HepG2 (cell line): ENCODE results near the gene GEMIN4. TPM values are rescaled to one million over a fixed set of nuclear protein-coding genes. Genes with fewer than 3 reads are reported as not detected.
A peak's percentile ranks its signal among the peaks of the same experiment; 100 is the strongest.

Experiments used
- ATAC-seq: fragments of 200-7000 bp; cut with Tn5 transposase; 3 replicates; pipeline ENCODE4 v1.9.1; 2020; ENCODE audit warnings: mild to moderate bottlenecking, moderate library complexity
- BruUV-seq: library from RNA; stranded (reverse); fragments of 400-500 nt; replicated peaks from 2 replicates; lab custom pipeline; 2021; lab: Mats Ljungman, UMichigan
- CTCF ChIA-PET: fragments of 300-600 bp; formaldehyde crosslinking; extraction: SDS; loops from one replicate; lab custom pipeline; 2021; ENCODE audit warnings: low total read pairs, inconsistent platforms, low intra/inter-chr PET ratio; lab: Yijun Ruan, JAX
- POLR2A ChIA-PET: fragments of 350-600 bp; sonication (Branson Sonifier 250); formaldehyde crosslinking; loops from one replicate; lab custom pipeline; 2020; ENCODE audit warnings: antibody characterized with exemption, inconsistent platforms; lab: Yijun Ruan, JAX
- DNase-seq: peaks from one replicate; pipeline ENCODE4 v3.0.0-alpha.2; 2015; ENCODE audit warnings: low spot score
- FAIRE-seq: peaks from 3 replicates; lab custom pipeline; 2011; peaks lifted over from hg19 to GRCh38; lab: Jason Lieb, UNC
- H2AFZ ChIP-seq: one replicate; pipeline ENCODE4 v1.6.1; 2011; ENCODE audit warnings: low read length, inconsistent platforms
- H3K27ac ChIP-seq: fragments of 300-600 bp; 3 replicates; pipeline ENCODE4 v1.8.0; 2011; ENCODE audit warnings: mixed run types, mild to moderate bottlenecking, mixed read lengths, low read length, inconsistent platforms; ENCODE audit not compliant: insufficient read depth; ENCODE audit errors: extremely low read length
- H3K27me3 ChIP-seq, 2 experiments: fragments of 200-600 bp in 1 of 2; 2 replicates in 1 of 2; 3 replicates in 1 of 2; pipeline versions ENCODE4 v1.6.0 to v1.8.0; 2011; ENCODE audit warnings: low read length in 2 of 2, mild to moderate bottlenecking in 2 of 2, moderate library complexity in 2 of 2, inconsistent platforms in 1 of 2; ENCODE audit not compliant: insufficient read depth in 2 of 2, control insufficient read depth in 1 of 2
- H3K36me3 ChIP-seq, 2 experiments: fragments of 200-600 bp in 1 of 2; replicated peaks in 1 of 2; 2 replicates in 1 of 2; 3 replicates in 1 of 2; pipeline versions ENCODE4 v1.5.1 to v1.8.0; 2011; ENCODE audit warnings: low read length in 2 of 2, inconsistent platforms in 1 of 2; ENCODE audit not compliant: insufficient read depth in 2 of 2, control insufficient read depth in 1 of 2
- H3K4me1 ChIP-seq: 2 replicates; pipeline ENCODE4 v1.5.1; 2012; ENCODE audit warnings: low read length, inconsistent platforms; ENCODE audit not compliant: insufficient read depth
- H3K4me2 ChIP-seq: 2 replicates; pipeline ENCODE4 v1.6.0; 2011; ENCODE audit warnings: low read depth, low read length, inconsistent platforms
- H3K4me3 ChIP-seq, 3 experiments: fragments of 200-600 bp in 1 of 3; sonication (generic), shearing (Covaris generic) in 1 of 3; replicated peaks in 1 of 3; 2 replicates each; pipeline ENCODE4 v1.5.1; 2011 to 2016; ENCODE audit warnings: low read length in 3 of 3, inconsistent platforms in 2 of 3, low read depth in 2 of 3, mild to moderate bottlenecking in 2 of 3, control low read depth in 1 of 3, mixed read lengths in 1 of 3; ENCODE audit not compliant: insufficient read depth in 1 of 3
- H3K79me2 ChIP-seq: one replicate; pipeline ENCODE4 v1.6.1; 2011; ENCODE audit warnings: low read length, inconsistent platforms; ENCODE audit not compliant: insufficient read depth
- H3K9ac ChIP-seq: 2 replicates; pipeline ENCODE4 v1.6.0; 2011; ENCODE audit warnings: mild to moderate bottlenecking, low read depth, low read length, inconsistent platforms; ENCODE audit not compliant: insufficient read depth
- H3K9me3 ChIP-seq: 2 replicates; pipeline ENCODE4 v1.5.1; 2012; ENCODE audit warnings: mild to moderate bottlenecking, low read length
- H4K20me1 ChIP-seq: 2 replicates; pipeline ENCODE4 v1.6.0; 2011; ENCODE audit warnings: inconsistent platforms, mild to moderate bottlenecking, low read length, moderate library complexity; ENCODE audit not compliant: insufficient read depth
- EP300 ChIP-seq, 3 experiments: sonication (generic) in 1 of 3; formaldehyde crosslinking in 1 of 3; IDR thresholded peaks; 2 replicates each; pipeline versions ENCODE4 v1.5.1 to v1.6.1; 2011 to 2020; ENCODE audit warnings: low read depth in 2 of 3, low read length in 2 of 3, borderline replicate concordance in 1 of 3, improper control_type of control experiment in 1 of 3, mild to moderate bottlenecking in 1 of 3, missing genetic modification reagents in 1 of 3, moderate library complexity in 1 of 3
- HDAC1 ChIP-seq: sonication (generic); formaldehyde crosslinking; IDR thresholded peaks from 2 replicates; pipeline ENCODE4 v1.5.1; 2020; ENCODE audit warnings: mild to moderate bottlenecking, missing genetic modification reagents
- ISX ChIP-seq: sonication (generic); formaldehyde crosslinking; conservative IDR thresholded peaks from 2 replicates; pipeline ENCODE4 v1.5.0; 2020; ENCODE audit warnings: missing genetic modification reagents
- PREB ChIP-seq: sonication (generic); formaldehyde crosslinking; IDR thresholded peaks from 2 replicates; pipeline ENCODE4 v1.4.0; 2020; ENCODE audit warnings: missing genetic modification reagents
- RARG ChIP-seq: sonication (generic); formaldehyde crosslinking; IDR thresholded peaks from 2 replicates; pipeline ENCODE4 v1.4.0; 2020; ENCODE audit warnings: low read depth, mild to moderate bottlenecking, missing genetic modification reagents
- SRY ChIP-seq: sonication (generic); formaldehyde crosslinking; IDR thresholded peaks from 2 replicates; pipeline ENCODE4 v1.8.0; 2022; ENCODE audit warnings: mild to moderate bottlenecking, missing genetic modification reagents
- TAF15 ChIP-seq: fragments of 200-400 bp; formaldehyde crosslinking; IDR thresholded peaks from one replicate; pipeline ENCODE4 v1.6.1; 2018; ENCODE audit warnings: mild to moderate bottlenecking, low read depth, low read length; ENCODE audit not compliant: poor library complexity, severe bottlenecking
- ZFYVE20 ChIP-seq: sonication (generic); formaldehyde crosslinking; IDR thresholded peaks from 2 replicates; pipeline ENCODE4 v1.8.0; 2023; ENCODE audit warnings: low read depth, mild to moderate bottlenecking, moderate library complexity, missing genetic modification reagents, borderline replicate concordance
- ZNF570 ChIP-seq: sonication (generic); formaldehyde crosslinking; IDR thresholded peaks from 2 replicates; pipeline ENCODE4 v1.4.0; 2020; ENCODE audit warnings: mild to moderate bottlenecking, missing genetic modification reagents, borderline replicate concordance
- ZSCAN31 ChIP-seq: sonication (generic); formaldehyde crosslinking; IDR thresholded peaks from 2 replicates; pipeline ENCODE4 v1.5.0; 2020; ENCODE audit warnings: low read depth, mild to moderate bottlenecking, missing genetic modification reagents
- WGBS: methylation state at CpG from one replicate; pipeline ENCODE4 v1.1.6; 2017; ENCODE audit warnings: low lambda C conversion rate; 5-methylcytosine and 5-hydroxymethylcytosine counted together
- in situ Hi-C: cut with HindIII; loops from 2 replicates; pipeline ENCODE4 v1.10.0; 2017; ENCODE audit warnings: low pct_unique_long_range_greater_than_20kb; ENCODE audit not compliant: extremely low pct_ligation_motif_present
- intact Hi-C: fragments of 100-400 bp; cut with micrococcal nuclease; formaldehyde crosslinking; loops from one replicate; pipeline ENCODE4 v1.10.0; 2022; ENCODE audit not compliant: unreplicated experiment
- polyA plus RNA-seq, 8 experiments: library from polyadenylated mRNA; depleted of rRNA in 3 of 8; stranded (reverse) in 7 of 8; unstranded in 1 of 8; fragments of >200 nt; fragmentation: Illumina TruSeq in 4 of 8; extraction: Trizol in 4 of 8; gene quantifications; 2 replicates each; pipeline versions ENCODE4 v1.2.1 to v1.2.3, GENCODE V29; 2011 to 2016; ENCODE audit warnings: low read depth in 4 of 8, missing spikeins in 1 of 8, mixed read lengths in 1 of 8; ENCODE audit not compliant: insufficient read depth in 1 of 8
- total RNA-seq, 5 experiments: library from RNA; depleted of rRNA; stranded (reverse); fragments of >200 nt; fragmentation: Illumina TruSeq; extraction: Trizol; gene quantifications; 2 replicates each; pipeline ENCODE4 v1.2.3, GENCODE V29; 2016; ENCODE audit warnings: low read depth in 1 of 5
- TF ChIP-seq, protein P1 (sequence below): sonication (generic); formaldehyde crosslinking; IDR thresholded peaks from 2 replicates; pipeline ENCODE4 v1.5.1; 2020; ENCODE audit warnings: missing genetic modification reagents, mild to moderate bottlenecking, borderline replicate concordance
- TF ChIP-seq, protein P2 (sequence below): sonication (generic); formaldehyde crosslinking; IDR thresholded peaks from 2 replicates; pipeline ENCODE4 v1.4.0; 2020; ENCODE audit warnings: missing genetic modification reagents

Gene GEMIN4
- total and polyA plus RNA-seq, 2 of the 13 experiments (the other 11 are each of a cell fraction or from before 2014, with no cell fraction given) = 10.8 to 22.7 TPM

- ATAC-seq = no peak
- BruUV-seq = no TSS peak
- Histone ChIP-seq H3K79me2 (no peaks in the 10 kb centered on the region), H3K27me3 (no peaks in the 10 kb centered on the region), H3K4me2 (no peak overlapping the region), H3K4me1 (no peaks in the 10 kb centered on the region), H3K27ac (no peak overlapping the region), H2AFZ (no peak overlapping the region), H3K36me3 (peaks cover 23 to 55% of the 10 kb centered on the region in 2 experiments), H3K9ac (no peak overlapping the region), H3K9me3 (no peaks in the 10 kb centered on the region), H4K20me1 (no peaks in the 10 kb centered on the region), H3K4me3 (no peak overlapping the region)
- in situ Hi-C loops (no loop called here), intact Hi-C loops (no loop called here)
- CTCF ChIA-PET = no interaction called here
- DNase-seq = no peak
- TF ChIP-seq ZFYVE20 = no peak
- TF ChIP-seq ZSCAN31 = no peak
- TF ChIP-seq SRY (CRISPR knock-in tag) = no peak
- TF ChIP-seq TAF15 = no peak
- TF ChIP-seq ISX (CRISPR knock-in tag) = no peak
- TF ChIP-seq, protein P1, sequence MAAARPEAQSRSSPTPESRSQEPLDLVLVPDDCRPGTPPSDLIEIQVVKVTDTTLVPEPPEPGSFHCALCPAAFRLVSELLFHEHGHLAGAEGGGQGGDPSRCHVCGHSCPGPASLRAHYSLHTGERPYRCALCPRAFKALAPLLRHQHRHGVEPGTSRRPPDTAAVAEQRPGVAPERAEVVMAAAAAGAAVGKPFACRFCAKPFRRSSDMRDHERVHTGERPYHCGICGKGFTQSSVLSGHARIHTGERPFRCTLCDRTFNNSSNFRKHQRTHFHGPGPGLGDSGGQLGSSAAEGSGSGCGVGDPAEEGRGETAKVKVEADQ (CRISPR knock-in tag) = no peak
- TF ChIP-seq HDAC1 = no peak
- no peak for TF ChIP-seq RARG (CRISPR knock-in tag)
- no peak for FAIRE-seq
- 82% methylated on average over 3 of the region's 3 CpGs for WGBS
- POLR2A ChIA-PET = interaction anchor here (1.0 kb wide), 1 partner anchor 14 kb away, joined by 3 read pairs; the partner anchor contains the start of gene GLOD4
These were observed 15.0 kb upstream of the GEMIN4 start for GRCh38 chr17:767076-767475.

DNA sequence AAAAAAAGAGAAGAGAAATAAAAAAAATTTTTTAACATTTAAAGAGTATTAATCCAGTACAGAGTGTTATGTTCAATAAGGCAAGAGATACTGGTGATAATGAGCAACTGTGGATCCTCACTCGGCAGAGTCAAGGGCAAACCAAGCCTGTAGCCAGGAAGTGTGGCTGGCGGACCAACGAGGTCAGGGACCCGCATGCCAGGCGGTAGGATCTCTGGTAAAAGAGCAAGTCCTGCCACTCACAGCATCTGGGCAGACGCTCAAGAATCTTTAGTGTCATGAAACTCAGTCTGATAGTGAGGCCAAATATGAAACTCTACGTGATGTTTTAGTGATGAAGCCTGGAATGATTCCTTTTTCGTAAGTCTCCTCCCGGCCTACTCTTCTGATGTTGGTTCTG lies 8.3 kb upstream of the GEMIN4 start:
- peaks cover 11 to 47% of the 10 kb centered on the region in 2 experiments for H3K36me3 ChIP-seq
- H3K9ac ChIP-seq = no peak overlapping the region
- H3K27ac ChIP-seq = no peak overlapping the region
- no TSS peak for BruUV-seq
- no peaks in the 10 kb centered on the region for H3K4me1 ChIP-seq
- FAIRE-seq = no peak
- 98% methylated on average over 9 of the region's 9 CpGs for WGBS
- intact Hi-C loops (no loop called here), in situ Hi-C loops (no loop called here)
- H3K27me3 ChIP-seq = no peaks in the 10 kb centered on the region
- ATAC-seq = no peak
- no peak for DNase-seq
- no peak overlapping the region for H3K4me2 ChIP-seq
- no peaks in the 10 kb centered on the region for H4K20me1 ChIP-seq
- ChIA-PET CTCF (no interaction called here), POLR2A (no interaction called here)
- TF ChIP-seq ZNF570 (CRISPR knock-in tag) (no peak), PREB (no peak), EP300 (IDR thresholded peaks at IDR 0.05; ENCODE audit: low read depth in 2 of 2, low read length in 2 of 2) (no peak), EP300 (CRISPR knock-in tag; IDR thresholded peaks at IDR 0.05; ENCODE audit: borderline replicate concordance) (no peak)
- TF ChIP-seq, protein P2, sequence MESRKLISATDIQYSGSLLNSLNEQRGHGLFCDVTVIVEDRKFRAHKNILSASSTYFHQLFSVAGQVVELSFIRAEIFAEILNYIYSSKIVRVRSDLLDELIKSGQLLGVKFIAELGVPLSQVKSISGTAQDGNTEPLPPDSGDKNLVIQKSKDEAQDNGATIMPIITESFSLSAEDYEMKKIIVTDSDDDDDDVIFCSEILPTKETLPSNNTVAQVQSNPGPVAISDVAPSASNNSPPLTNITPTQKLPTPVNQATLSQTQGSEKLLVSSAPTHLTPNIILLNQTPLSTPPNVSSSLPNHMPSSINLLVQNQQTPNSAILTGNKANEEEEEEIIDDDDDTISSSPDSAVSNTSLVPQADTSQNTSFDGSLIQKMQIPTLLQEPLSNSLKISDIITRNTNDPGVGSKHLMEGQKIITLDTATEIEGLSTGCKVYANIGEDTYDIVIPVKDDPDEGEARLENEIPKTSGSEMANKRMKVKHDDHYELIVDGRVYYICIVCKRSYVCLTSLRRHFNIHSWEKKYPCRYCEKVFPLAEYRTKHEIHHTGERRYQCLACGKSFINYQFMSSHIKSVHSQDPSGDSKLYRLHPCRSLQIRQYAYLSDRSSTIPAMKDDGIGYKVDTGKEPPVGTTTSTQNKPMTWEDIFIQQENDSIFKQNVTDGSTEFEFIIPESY (CRISPR knock-in tag) = 0 out of 2 replicates have a peak, but pooled peaks have one; percentile 40
- H3K4me3 ChIP-seq = no peak overlapping the region
- H3K9me3 ChIP-seq = no peaks in the 10 kb centered on the region
- H3K79me2 ChIP-seq = no peaks in the 10 kb centered on the region
- no peak overlapping the region for H2AFZ ChIP-seq
